CD4-positive, alpha-beta memory T cell (primary cell): Measurements from ENCODE around the gene NGEF. TPM values are rescaled to one million over a fixed set of nuclear protein-coding genes. Genes with fewer than 3 reads are reported as not detected.

Source experiments
- CTCF ChIA-PET: fragments of 350-600 bp; sonication (Branson Sonifier 250); formaldehyde crosslinking; loops from one replicate; lab custom pipeline; 2021; ENCODE audit warnings: inconsistent platforms; ENCODE audit not compliant: partially characterized antibody; lab: Charles Lee
- POLR2A ChIA-PET: fragments of 350-600 bp; sonication (Branson Sonifier 250); formaldehyde crosslinking; loops from one replicate; lab custom pipeline; 2021; ENCODE audit not compliant: partially characterized antibody; lab: Charles Lee
- DNase-seq, 5 donors: peaks; one replicate each; pipeline versions ENCODE4 v3.0.0 to v3.0.0-alpha.2; 2020 to 2022; ENCODE audit warnings: mixed read lengths in 1 of 5
- H3K27ac ChIP-seq: one replicate; pipeline ENCODE4 v1.7.0; 2013; ENCODE audit warnings: low read depth, low read length
- H3K27me3 ChIP-seq: 2 replicates; pipeline ENCODE4 v1.7.0; 2013; ENCODE audit warnings: mild to moderate bottlenecking, low read length, moderate library complexity; ENCODE audit not compliant: insufficient read depth
- H3K36me3 ChIP-seq: 2 replicates; pipeline ENCODE4 v1.7.0; 2013; ENCODE audit warnings: mild to moderate bottlenecking, low read length, moderate library complexity; ENCODE audit not compliant: insufficient read depth
- H3K4me1 ChIP-seq: 2 replicates; pipeline ENCODE4 v1.7.0; 2013; ENCODE audit warnings: mild to moderate bottlenecking, low read length, moderate library complexity; ENCODE audit not compliant: insufficient read depth
- H3K4me3 ChIP-seq, 2 donors: one replicate each; pipeline ENCODE4 v1.7.0; 2013; ENCODE audit warnings: low read length in 2 of 2, mild to moderate bottlenecking in 1 of 2
- H3K9me3 ChIP-seq, 2 donors: one replicate each; pipeline ENCODE4 v1.7.0; 2013; ENCODE audit warnings: low read length in 2 of 2, control low read depth in 1 of 2; ENCODE audit not compliant: control insufficient read depth in 1 of 2
- H3K27ac Mint-ChIP-seq, 7 donors: one replicate each; pipeline ENCODE4 v1.8.0; 2020 to 2021; ENCODE audit warnings: mixed read lengths in 7 of 7, mild to moderate bottlenecking in 6 of 7, inconsistent platforms in 3 of 7, moderate library complexity in 3 of 7
- H3K27me3 Mint-ChIP-seq, 2 donors: one replicate each; pipeline ENCODE4 v1.8.0; 2020 to 2021; ENCODE audit warnings: mixed read lengths in 2 of 2
- H3K36me3 Mint-ChIP-seq, 2 donors: one replicate each; pipeline ENCODE4 v1.8.0; 2020 to 2021; ENCODE audit warnings: mixed read lengths in 2 of 2, inconsistent platforms in 1 of 2, mild to moderate bottlenecking in 1 of 2
- H3K4me1 Mint-ChIP-seq, 4 donors: one replicate each; pipeline ENCODE4 v1.8.0; 2020 to 2021; ENCODE audit warnings: mixed read lengths in 4 of 4, mild to moderate bottlenecking in 1 of 4
- H3K4me3 Mint-ChIP-seq, 8 donors: one replicate each; pipeline ENCODE4 v1.8.0; 2020 to 2021; ENCODE audit warnings: mixed read lengths in 8 of 8, mild to moderate bottlenecking in 7 of 8, moderate library complexity in 6 of 8, inconsistent platforms in 3 of 8
- H3K9me3 Mint-ChIP-seq, 8 donors: one replicate each; pipeline ENCODE4 v1.8.0; 2020 to 2021; ENCODE audit warnings: mixed read lengths in 8 of 8, mild to moderate bottlenecking in 5 of 8, inconsistent platforms in 3 of 8, moderate library complexity in 1 of 8
- intact Hi-C: fragments of 100-400 bp; cut with micrococcal nuclease; formaldehyde crosslinking; loops from one replicate; pipeline ENCODE4 v1.15.1; 2023
- polyA plus RNA-seq, 2 donors: library from polyadenylated mRNA; unstranded; fragments of 300-500 nt; fragmentation: Illumina TruSeq; gene quantifications; one replicate each; pipeline ENCODE4 v1.2.3, GENCODE V29; 2021
- total RNA-seq, 2 experiments: library from RNA; stranded (reverse); gene quantifications; one replicate each; pipeline ENCODE4 v1.2.3, GENCODE V29; 2021

Gene NGEF
- total and polyA plus RNA-seq, 4 experiments from 2014 or later = not detected

DNA sequence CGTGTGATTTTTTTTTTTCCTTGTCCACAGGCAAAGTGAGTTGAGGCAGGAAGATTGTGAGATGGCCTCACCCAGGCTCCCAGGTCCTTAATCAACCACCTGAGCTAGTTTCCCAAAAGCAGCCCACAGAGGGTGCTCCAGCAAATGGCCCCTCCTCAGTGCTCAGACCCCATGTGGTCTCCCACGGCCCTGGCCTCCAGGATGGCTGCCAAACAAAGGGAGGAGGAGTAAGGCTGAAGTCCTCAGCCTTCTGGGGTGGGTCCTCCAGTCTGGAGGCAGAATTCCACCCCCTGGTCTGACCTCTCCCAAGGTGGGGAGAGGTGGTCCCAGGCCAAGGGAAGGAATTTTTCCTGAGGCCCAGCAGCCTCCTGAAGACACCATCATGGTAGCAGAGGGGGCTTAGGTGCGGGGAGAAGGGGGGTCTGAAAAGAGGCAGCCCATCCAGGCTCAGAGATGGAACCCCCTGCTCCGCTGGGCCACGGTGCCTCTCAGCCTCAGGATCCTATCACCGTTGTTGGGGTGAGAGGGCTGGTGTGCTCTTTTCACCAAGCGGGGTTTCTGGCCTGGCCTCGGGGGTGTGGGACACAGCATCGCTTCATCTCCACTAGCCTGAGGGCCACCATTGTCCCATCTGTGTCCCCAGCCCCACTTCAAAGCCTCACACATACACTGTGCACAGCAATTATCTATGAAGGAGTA is 2.3 kb downstream of the NGEF start:
- no peaks in the 10 kb centered on the region for H3K9me3 ChIP-seq
- no peaks in the 10 kb centered on the region for H3K27me3 ChIP-seq
- no peak for DNase-seq
- Mint-ChIP-seq H3K9me3 (peaks cover 0 to 2% (median 0%) of the 10 kb centered on the region in 8 donors), H3K4me1 (no peaks in the 10 kb centered on the region), H3K36me3 (no peaks in the 10 kb centered on the region), H3K27me3 (peaks cover 2 to 3% of the 10 kb centered on the region in 2 donors), H3K27ac (no peak overlapping the region), H3K4me3 (no peak overlapping the region)
- no peak overlapping the region for H3K4me3 ChIP-seq
- ChIA-PET CTCF (interaction anchor here (1.0 kb wide), 1 partner anchor 18 kb away, joined by 3 read pairs; no protein-coding TSS in a partner anchor), POLR2A (interaction anchor here (0.6 kb wide), 1 partner anchor 17 kb away, joined by 3 read pairs; no protein-coding TSS in a partner anchor)
- H3K36me3 ChIP-seq = no peaks in the 10 kb centered on the region
- H3K27ac ChIP-seq = no peak overlapping the region
- H3K4me1 ChIP-seq = no peaks in the 10 kb centered on the region
- intact Hi-C loops = no loop called here

DNA sequence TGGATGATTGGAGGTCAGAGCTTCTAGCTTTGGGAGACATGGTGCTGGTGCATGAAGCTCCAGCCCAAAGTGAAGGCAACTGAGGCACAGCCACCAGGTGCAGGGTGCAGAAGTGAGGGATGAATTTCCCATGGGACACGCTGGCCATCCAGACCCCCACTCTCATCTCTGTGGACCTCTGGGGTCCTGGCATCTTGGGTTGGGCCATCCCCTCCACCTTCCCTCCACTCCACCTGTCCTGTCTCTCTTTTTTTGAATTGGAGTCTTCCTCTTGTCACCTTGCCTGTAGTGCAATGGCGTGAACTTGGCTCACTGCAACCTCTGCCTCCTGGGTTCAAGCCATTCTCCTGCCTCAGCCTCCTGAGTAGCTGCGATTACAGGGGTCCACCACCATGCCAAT is 3.4 kb downstream of the NGEF start:
- no peak overlapping the region for H3K4me3 Mint-ChIP-seq
- Histone ChIP-seq H3K4me1 (no peaks in the 10 kb centered on the region), H3K9me3 (no peaks in the 10 kb centered on the region), H3K27me3 (no peaks in the 10 kb centered on the region), H3K4me3 (no peak overlapping the region), H3K36me3 (no peaks in the 10 kb centered on the region), H3K27ac (no peak overlapping the region)
- POLR2A ChIA-PET = no interaction called here
- intact Hi-C loops = no loop called here
- no peaks in the 10 kb centered on the region for H3K4me1 Mint-ChIP-seq
- CTCF ChIA-PET = no interaction called here
- peak overlapping the region in 1 of 7 donors; percentile 58 for H3K27ac Mint-ChIP-seq
- H3K9me3 Mint-ChIP-seq = no peaks in the 10 kb centered on the region
- DNase-seq = no peak
- no peaks in the 10 kb centered on the region for H3K36me3 Mint-ChIP-seq
- H3K27me3 Mint-ChIP-seq = peaks cover 0 to 5% of the 10 kb centered on the region in 2 donors

DNA sequence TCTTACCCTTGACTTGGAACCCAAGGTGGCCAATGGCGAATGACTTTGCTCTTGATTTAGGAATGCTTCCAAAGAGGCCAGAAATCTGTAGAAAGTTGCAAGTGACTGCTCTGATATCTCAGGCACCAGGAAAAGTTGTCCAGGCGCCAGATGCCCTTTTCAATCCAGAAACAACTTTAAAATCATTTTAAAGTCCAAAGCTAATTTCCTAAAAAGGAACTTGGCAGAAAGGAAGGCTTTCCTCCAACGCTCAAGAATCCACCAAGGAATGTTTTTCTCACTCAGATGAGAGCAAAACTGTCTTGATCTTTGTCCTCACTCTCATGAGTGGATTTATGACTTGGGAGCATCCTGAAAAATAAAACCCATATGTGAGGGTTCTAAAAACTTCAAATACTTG is 5.3 kb downstream of the NGEF start:
- H3K9me3 ChIP-seq = no peaks in the 10 kb centered on the region
- Mint-ChIP-seq H3K4me1 (no peaks in the 10 kb centered on the region), H3K9me3 (no peaks in the 10 kb centered on the region), H3K36me3 (no peaks in the 10 kb centered on the region), H3K27ac (no peak overlapping the region), H3K27me3 (peaks cover 3 to 5% of the 10 kb centered on the region in 2 donors), H3K4me3 (no peak overlapping the region)
- H3K4me1 ChIP-seq = no peaks in the 10 kb centered on the region
- no peak for DNase-seq
- H3K27ac ChIP-seq = no peak overlapping the region
- H3K27me3 ChIP-seq = no peaks in the 10 kb centered on the region
- H3K36me3 ChIP-seq = no peaks in the 10 kb centered on the region
- no peak overlapping the region for H3K4me3 ChIP-seq
- CTCF ChIA-PET = no interaction called here
- intact Hi-C loops = no loop called here
- POLR2A ChIA-PET = no interaction called here

DNA sequence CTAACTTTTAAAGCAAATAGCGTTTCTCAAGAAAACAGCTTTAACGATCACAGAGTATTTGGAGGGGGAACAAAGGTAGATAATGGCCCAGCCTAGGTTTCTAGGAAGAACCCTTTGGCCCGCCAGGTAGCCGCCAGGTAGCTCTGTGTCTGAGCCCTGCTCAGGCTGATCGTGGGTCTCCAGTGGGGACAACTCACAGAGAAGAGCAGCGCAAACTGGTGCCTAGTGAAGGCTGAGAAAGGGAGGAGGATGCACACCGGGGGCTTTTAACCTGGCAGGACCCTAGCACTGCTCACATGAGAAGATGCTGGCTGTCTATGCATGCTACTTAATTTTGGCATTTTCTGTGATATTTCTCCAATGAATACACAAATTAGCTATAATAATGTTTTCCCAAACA is 5.8 kb downstream of the NGEF start:
- POLR2A ChIA-PET = no interaction called here
- Mint-ChIP-seq H3K4me1 (no peaks in the 10 kb centered on the region), H3K27me3 (peaks cover 3 to 5% of the 10 kb centered on the region in 2 donors), H3K27ac (no peak overlapping the region), H3K36me3 (no peaks in the 10 kb centered on the region), H3K4me3 (no peak overlapping the region), H3K9me3 (no peaks in the 10 kb centered on the region)
- no peak overlapping the region for H3K27ac ChIP-seq
- no peaks in the 10 kb centered on the region for H3K9me3 ChIP-seq
- CTCF ChIA-PET = interaction anchor here (1.7 kb wide), 1 partner anchor 46 kb away, joined by 6 read pairs; no protein-coding TSS in a partner anchor
- no peaks in the 10 kb centered on the region for H3K36me3 ChIP-seq
- DNase-seq = no peak
- no peaks in the 10 kb centered on the region for H3K27me3 ChIP-seq
- no peaks in the 10 kb centered on the region for H3K4me1 ChIP-seq
- intact Hi-C loops = no loop called here
- H3K4me3 ChIP-seq = no peak overlapping the region

DNA sequence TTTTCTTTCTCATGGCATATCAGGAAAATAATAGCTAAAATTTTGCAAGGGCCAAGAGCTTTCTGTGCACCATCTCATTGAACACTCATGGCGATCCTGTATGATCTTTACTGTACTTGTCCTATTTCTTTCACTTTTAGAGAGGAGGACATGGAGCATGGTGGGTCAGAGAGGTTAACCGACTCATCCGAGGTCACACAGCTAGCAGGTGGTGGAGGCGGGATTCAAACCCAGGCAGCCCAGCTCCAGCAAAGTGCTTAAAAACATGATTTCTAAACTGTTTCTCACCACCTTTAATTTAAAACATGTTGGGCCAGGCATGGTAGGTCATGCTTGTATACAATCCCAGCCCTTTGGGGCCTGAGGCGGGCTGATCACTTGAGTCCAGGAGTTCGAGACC is 6.4 kb downstream of the NGEF start:
- ChIA-PET POLR2A (no interaction called here), CTCF (interaction anchor here (1.7 kb wide), 1 partner anchor 47 kb away, joined by 6 read pairs; no protein-coding TSS in a partner anchor)
- no peak overlapping the region for H3K27ac ChIP-seq
- peaks cover 3 to 5% of the 10 kb centered on the region in 2 donors for H3K27me3 Mint-ChIP-seq
- intact Hi-C loops = no loop called here
- H3K27ac Mint-ChIP-seq = no peak overlapping the region
- no peaks in the 10 kb centered on the region for H3K36me3 ChIP-seq
- H3K27me3 ChIP-seq = no peaks in the 10 kb centered on the region
- no peaks in the 10 kb centered on the region for H3K4me1 Mint-ChIP-seq
- no peak for DNase-seq
- H3K4me1 ChIP-seq = no peaks in the 10 kb centered on the region
- H3K4me3 Mint-ChIP-seq = no peak overlapping the region
- no peaks in the 10 kb centered on the region for H3K9me3 Mint-ChIP-seq
- no peaks in the 10 kb centered on the region for H3K9me3 ChIP-seq
- no peaks in the 10 kb centered on the region for H3K36me3 Mint-ChIP-seq
- no peak overlapping the region for H3K4me3 ChIP-seq

DNA sequence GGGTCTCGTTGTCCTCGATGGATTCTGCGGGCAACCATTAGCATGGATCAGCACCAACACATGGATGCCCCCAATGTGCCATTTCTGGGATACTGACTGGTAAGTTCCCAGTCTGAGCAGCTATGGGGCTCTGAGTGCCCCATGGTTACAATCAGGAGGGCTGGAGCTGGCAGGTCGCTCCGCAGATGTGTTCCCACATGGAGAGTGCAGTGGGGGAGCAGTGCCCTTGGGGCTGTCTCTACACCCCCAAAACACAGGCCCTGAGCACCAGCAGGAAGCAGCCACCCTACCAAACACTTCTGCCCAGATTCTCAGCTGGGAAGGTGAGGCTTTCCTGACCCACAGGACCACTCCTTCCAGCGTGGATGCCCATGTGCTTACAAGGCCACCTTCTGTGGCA is 8.0 kb downstream of the NGEF start:
- H3K9me3 ChIP-seq = no peaks in the 10 kb centered on the region
- POLR2A ChIA-PET = no interaction called here
- no peaks in the 10 kb centered on the region for H3K4me1 Mint-ChIP-seq
- no peaks in the 10 kb centered on the region for H3K27me3 ChIP-seq
- H3K4me1 ChIP-seq = no peaks in the 10 kb centered on the region
- no peak for DNase-seq
- H3K4me3 ChIP-seq = no peak overlapping the region
- CTCF ChIA-PET = no interaction called here
- H3K27me3 Mint-ChIP-seq = peaks cover 4 to 6% of the 10 kb centered on the region in 2 donors
- H3K36me3 ChIP-seq = no peaks in the 10 kb centered on the region
- no peak overlapping the region for H3K4me3 Mint-ChIP-seq
- H3K36me3 Mint-ChIP-seq = no peaks in the 10 kb centered on the region
- H3K9me3 Mint-ChIP-seq = no peaks in the 10 kb centered on the region
- no peak overlapping the region for H3K27ac Mint-ChIP-seq
- intact Hi-C loops = no loop called here
- no peak overlapping the region for H3K27ac ChIP-seq

DNA sequence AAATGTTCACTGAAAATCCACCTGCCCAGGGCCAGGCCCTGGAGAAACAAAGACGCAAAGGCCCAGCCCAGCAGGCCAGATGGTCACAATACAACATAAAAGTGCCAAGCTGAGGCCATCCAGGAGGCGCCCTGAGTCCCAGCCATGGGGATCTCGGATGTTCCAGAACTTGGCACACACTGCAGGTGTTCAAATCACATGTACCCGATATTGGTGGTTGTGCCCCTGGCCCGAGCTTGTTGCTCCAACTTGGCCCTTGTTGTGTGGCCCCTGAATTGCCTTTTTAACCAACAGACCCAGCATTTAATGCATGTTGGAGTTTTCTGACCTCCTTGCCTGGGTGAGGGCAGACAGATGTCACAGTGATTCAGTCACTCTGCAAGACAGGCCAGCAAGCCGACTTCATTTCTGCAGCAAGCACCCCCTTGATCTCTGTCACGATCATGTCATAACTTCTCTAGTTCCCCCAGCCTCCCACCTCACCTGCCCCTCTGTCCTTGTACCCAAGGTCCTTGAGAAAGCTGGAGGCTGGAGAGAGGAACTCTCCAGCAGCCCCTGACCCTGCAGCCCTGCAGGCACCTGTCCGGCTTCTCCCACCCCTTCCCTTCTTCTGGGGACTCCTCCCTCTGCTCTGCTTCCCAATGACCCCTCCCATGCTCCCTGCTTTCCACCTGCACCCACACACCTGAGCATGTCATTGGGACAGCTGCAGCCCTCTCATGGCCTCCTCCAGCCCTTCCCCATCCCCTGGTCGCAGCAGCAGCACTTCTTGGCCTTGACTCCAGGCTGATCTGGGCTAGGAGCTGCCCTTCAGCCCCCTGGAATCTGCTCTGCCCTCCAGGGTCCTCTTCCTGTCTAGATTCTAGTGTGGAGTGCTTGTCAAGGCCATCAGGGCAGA is 9.1 kb downstream of the NGEF start:
- Histone ChIP-seq H3K36me3 (no peaks in the 10 kb centered on the region), H3K27ac (no peak overlapping the region), H3K4me3 (no peak overlapping the region), H3K4me1 (no peaks in the 10 kb centered on the region), H3K9me3 (no peaks in the 10 kb centered on the region), H3K27me3 (no peaks in the 10 kb centered on the region)
- DNase-seq = no peak
- Mint-ChIP-seq H3K27me3 (peaks cover 3 to 6% of the 10 kb centered on the region in 2 donors), H3K9me3 (no peaks in the 10 kb centered on the region), H3K4me1 (no peaks in the 10 kb centered on the region), H3K4me3 (no peak overlapping the region), H3K27ac (no peak overlapping the region), H3K36me3 (no peaks in the 10 kb centered on the region)
- intact Hi-C loops = no loop called here
- POLR2A ChIA-PET = no interaction called here
- CTCF ChIA-PET = no interaction called here
